ENCODE measurements around the gene TXN. TPM values are rescaled to one million over a fixed set of nuclear protein-coding genes. Genes with fewer than 3 reads are reported as not detected.

The TXN gene
- 171 TPM for total RNA-seq

GRCh38 chr9:110256380-110257096 lies at the start of gene TXN:
TXN (minus strand) TSS chr9:110256507; CDS start chr9:110256435, 72 bp downstream.

GRCh38 chr9:110208031-110208430 lies 48.3 kb downstream of the TXN start, which contains the start of gene C9orf152:
C9orf152 (minus strand) TSS chr9:110208159; CDS start chr9:110207579, 580 bp downstream.

Other genes with a start within 250 kb of the TXN start
- gene C9orf152, start 48.3 kb downstream of the TXN start, total RNA-seq = not detected
- gene TXNDC8, start 81.4 kb upstream of the TXN start, total RNA-seq = not detected

Data from diencephalon (tissue), 1 donor.